ENCODE measurements around the gene ZBTB18. TPM values are rescaled to one million over a fixed set of nuclear protein-coding genes. Genes with fewer than 3 reads are reported as not detected.

The ZBTB18 gene
- total and polyA plus RNA-seq, 2 of the 4 experiments (the other 2 are of a cell fraction): 10.0 to 16.0 TPM

DNA sequence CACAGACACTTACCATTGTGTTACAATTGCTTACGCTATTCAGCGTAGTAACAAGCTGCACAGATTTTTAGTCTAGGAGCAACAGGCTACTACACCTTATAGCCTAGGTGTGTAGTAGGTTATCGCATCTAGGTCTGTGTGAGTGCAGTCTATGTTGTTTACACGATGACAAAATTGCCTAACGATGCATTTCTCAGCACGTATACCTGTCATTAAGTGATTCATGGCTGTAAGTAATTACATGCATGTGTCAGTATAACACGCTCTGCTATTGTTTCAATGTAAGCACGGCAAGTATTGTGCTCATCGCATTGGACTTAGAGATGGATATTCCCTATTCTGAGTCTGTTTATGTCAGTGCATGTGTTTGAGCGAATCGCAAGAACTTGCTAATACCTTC lies 15.7 kb upstream of the ZBTB18 start:
- peaks cover 2% of the 10 kb centered on the region; the same call in 1 of the 2 replicates for H3K9me1 ChIP-seq (ENCODE audit: insufficient read depth, low read length)
- TF ChIP-seq CEBPB (IDR thresholded peaks at IDR 0.05; ENCODE audit: low read depth, low read length) (no peak), RAD21 (IDR thresholded peaks at IDR 0.05; ENCODE audit: low read length) (no peak), ELK1 (IDR thresholded peaks at IDR 0.05; ENCODE audit: borderline replicate concordance, low read depth, low read length) (no peak), MAFK (IDR thresholded peaks at IDR 0.05; ENCODE audit: low read depth, low read length) (no peak), BHLHE40 (IDR thresholded peaks at IDR 0.05; ENCODE audit: low read depth, low read length) (no peak), SMC3 (IDR thresholded peaks at IDR 0.05; ENCODE audit: low read depth, low read length) (no peak), RCOR1 (IDR thresholded peaks at IDR 0.05; ENCODE audit: insufficient replicate concordance, low read length) (no peak), NFE2L2 (IDR thresholded peaks at IDR 0.05; ENCODE audit: low read depth, low read length) (no peak)
- TF ChIP-seq, protein P1, sequence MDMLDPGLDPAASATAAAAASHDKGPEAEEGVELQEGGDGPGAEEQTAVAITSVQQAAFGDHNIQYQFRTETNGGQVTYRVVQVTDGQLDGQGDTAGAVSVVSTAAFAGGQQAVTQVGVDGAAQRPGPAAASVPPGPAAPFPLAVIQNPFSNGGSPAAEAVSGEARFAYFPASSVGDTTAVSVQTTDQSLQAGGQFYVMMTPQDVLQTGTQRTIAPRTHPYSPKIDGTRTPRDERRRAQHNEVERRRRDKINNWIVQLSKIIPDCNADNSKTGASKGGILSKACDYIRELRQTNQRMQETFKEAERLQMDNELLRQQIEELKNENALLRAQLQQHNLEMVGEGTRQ (IDR thresholded peaks at IDR 0.05; ENCODE audit: low read depth, low read length): no peak
- no peak overlapping the region for H2BK20ac ChIP-seq (ENCODE audit: low read depth, low read length)
- no peak overlapping the region for H2BK5ac ChIP-seq (ENCODE audit: low read depth, low read length, poor library complexity, severe bottlenecking)
- H3K36me3 ChIP-seq (ENCODE audit: control insufficient read depth, insufficient read depth, low read length): no peaks in the 10 kb centered on the region
- DNase-seq: no peak
- no peak overlapping the region for H3K9ac ChIP-seq (ENCODE audit: low read depth, low read length)
- H3K18ac ChIP-seq (ENCODE audit: low read depth, low read length): no peak overlapping the region
- H4K20me1 ChIP-seq (ENCODE audit: insufficient read depth, low read length): no peaks in the 10 kb centered on the region
- no peak overlapping the region for H3K4me3 ChIP-seq (ENCODE audit: insufficient read depth, low read depth, low read length)
- H3K27ac ChIP-seq (ENCODE audit: insufficient read depth, low read length): no peak overlapping the region
- WGBS, 2 experiments (ENCODE audit: extremely low coverage in 2 of 2, insufficient read length in 1 of 2): 90% methylated on average over 2 of the region's 11 CpGs; no CpG with 5 or more reads in 1 of the 2 experiments
- no peak overlapping the region for H2AK9ac ChIP-seq (replicated peaks; ENCODE audit: low read depth, low read length, poor library complexity)
- ATAC-seq (ENCODE audit: low read depth): no peak
- H4K91ac ChIP-seq (ENCODE audit: insufficient read depth, low read depth, low read length): no peak overlapping the region
- H3K4me1 ChIP-seq (ENCODE audit: control insufficient read depth, insufficient read depth, low read length): no peaks in the 10 kb centered on the region
- H2BK120ac ChIP-seq (ENCODE audit: low read depth, low read length): no peak overlapping the region
- no peak overlapping the region for H4K5ac ChIP-seq (ENCODE audit: low read depth, low read length)
- H2AK5ac ChIP-seq (ENCODE audit: low read depth, low read length): no peak overlapping the region
- peaks cover 4% of the 10 kb centered on the region for H3K27me3 ChIP-seq (ENCODE audit: control insufficient read depth, insufficient read depth, low read length)
- H2AFZ ChIP-seq (replicated peaks; ENCODE audit: low read length, poor library complexity): no peak overlapping the region
- H2BK15ac ChIP-seq (ENCODE audit: low read depth, low read length): no peak overlapping the region
- no peak overlapping the region for H3K4me2 ChIP-seq (ENCODE audit: low read depth, low read length)
- H3K4ac ChIP-seq (ENCODE audit: low read depth, low read length): no peak overlapping the region
- intact Hi-C loops (cut with micrococcal nuclease): no loop called here
- H3K14ac ChIP-seq (replicated peaks; ENCODE audit: low read depth, low read length): no peak overlapping the region
- no TSS peak for BruUV-seq (replicated peaks)
- in situ Hi-C loops (cut with MboI; ENCODE audit: low sequenced_read_pairs): no loop called here
- ChIA-PET POLR2A (ENCODE audit: unreplicated experiment) (no interaction called here), CTCF (no interaction called here)
- no peak overlapping the region for H3K56ac ChIP-seq (ENCODE audit: extremely low read depth, insufficient read depth, low read length)
- no peak overlapping the region for H3K23ac ChIP-seq (ENCODE audit: low read depth, low read length)
- dilution Hi-C loops (cut with HindIII; ENCODE audit: low sequenced_read_pairs, unreplicated experiment): no loop called here
- H4K8ac ChIP-seq (ENCODE audit: low read depth in 2 of 2, low read length in 2 of 2): no peak overlapping the region
- H3K79me1 ChIP-seq (ENCODE audit: low read depth in 1 of 2, low read length in 2 of 2): no peaks in the 10 kb centered on the region
- no peaks in the 10 kb centered on the region for H3K9me3 ChIP-seq (ENCODE audit: control insufficient read depth, insufficient read depth, low read length)

All from IMR-90 (cell line).